ENCODE data around the gene CRACR2A.

DNA sequence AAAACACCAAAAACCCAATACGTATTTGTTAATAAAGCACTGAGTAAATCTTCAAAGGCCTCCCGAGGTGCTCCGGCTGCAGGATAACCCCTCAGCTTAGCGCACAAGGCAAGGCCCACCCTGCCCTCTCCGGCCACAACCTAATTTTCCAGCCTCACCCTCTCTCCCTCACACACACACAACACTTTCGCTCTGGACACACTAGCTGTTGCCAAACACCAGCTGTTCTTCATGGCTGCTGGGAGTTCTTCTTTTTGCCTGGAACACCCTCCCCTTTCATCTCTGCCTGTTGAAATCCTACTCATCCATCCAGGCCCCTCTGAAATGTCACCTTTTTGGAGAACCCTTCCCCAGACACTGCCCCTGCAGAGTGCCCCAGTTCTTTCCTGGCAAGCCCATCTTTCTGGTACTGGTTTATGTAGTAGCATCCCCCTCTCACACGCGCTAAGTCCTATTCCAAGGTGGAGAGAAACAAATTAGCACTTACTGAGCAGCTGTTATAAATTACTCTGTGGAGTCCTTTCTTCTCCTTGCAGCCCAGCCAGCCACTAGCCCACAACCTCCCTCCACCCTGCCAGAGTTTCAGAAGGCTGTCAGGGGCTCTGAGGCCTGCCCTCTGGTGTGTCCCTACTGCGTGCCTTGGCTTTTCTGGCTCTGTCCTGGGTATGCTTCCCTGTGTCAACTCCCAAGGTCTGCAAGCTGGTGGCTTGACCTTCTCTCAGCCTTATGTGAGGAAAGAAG, 805 bp upstream of the CRACR2A start:
- TF ChIP-seq, protein P1, sequence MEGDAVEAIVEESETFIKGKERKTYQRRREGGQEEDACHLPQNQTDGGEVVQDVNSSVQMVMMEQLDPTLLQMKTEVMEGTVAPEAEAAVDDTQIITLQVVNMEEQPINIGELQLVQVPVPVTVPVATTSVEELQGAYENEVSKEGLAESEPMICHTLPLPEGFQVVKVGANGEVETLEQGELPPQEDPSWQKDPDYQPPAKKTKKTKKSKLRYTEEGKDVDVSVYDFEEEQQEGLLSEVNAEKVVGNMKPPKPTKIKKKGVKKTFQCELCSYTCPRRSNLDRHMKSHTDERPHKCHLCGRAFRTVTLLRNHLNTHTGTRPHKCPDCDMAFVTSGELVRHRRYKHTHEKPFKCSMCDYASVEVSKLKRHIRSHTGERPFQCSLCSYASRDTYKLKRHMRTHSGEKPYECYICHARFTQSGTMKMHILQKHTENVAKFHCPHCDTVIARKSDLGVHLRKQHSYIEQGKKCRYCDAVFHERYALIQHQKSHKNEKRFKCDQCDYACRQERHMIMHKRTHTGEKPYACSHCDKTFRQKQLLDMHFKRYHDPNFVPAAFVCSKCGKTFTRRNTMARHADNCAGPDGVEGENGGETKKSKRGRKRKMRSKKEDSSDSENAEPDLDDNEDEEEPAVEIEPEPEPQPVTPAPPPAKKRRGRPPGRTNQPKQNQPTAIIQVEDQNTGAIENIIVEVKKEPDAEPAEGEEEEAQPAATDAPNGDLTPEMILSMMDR (IDR thresholded peaks at IDR 0.05): no peak
- TF ChIP-seq POLR2AphosphoS5 (IDR thresholded peaks at IDR 0.05; ENCODE audit: insufficient read depth in 1 of 2, low read depth in 1 of 2): no peak
- no peak for TF ChIP-seq POLR2A (IDR thresholded peaks at IDR 0.05)
